GM18868 (cell line): Measurements from ENCODE around the gene MT2A.
"Not testable (repeated sequence)": the region's sequence is repeated elsewhere in the genome, so short reads cannot be mapped to it uniquely, and the experiment has no call there.

Experiments
- ATAC-seq: cut with Tn5 transposase; IDR thresholded peaks from one replicate; pipeline ENCODE4 v1.9.1; 2021; ENCODE audit warnings: mild to moderate bottlenecking, moderate library complexity; ENCODE audit not compliant: unreplicated experiment

Gene MT2A

DNA sequence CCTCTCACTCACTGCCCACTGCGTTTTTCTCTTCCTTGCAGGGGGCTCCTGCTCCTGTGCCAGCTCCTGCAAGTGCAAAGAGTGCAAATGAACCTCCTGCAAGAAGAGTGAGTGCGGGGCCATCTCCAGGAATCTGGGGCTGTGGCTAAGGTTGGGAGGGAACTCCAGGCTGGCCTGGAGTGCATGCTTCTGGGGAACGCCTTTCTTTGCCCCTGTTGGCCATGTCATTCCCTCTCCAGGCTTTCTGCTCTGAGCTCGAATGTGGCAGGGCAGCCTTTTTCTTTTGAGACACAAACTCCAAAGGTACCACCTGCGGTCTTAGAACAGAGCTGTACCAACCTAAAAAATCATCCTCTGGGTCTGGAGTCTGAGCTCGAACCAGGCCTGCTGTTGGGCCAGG is 9.8 kb downstream of the MT2A start:
- ATAC-seq: no peak

DNA sequence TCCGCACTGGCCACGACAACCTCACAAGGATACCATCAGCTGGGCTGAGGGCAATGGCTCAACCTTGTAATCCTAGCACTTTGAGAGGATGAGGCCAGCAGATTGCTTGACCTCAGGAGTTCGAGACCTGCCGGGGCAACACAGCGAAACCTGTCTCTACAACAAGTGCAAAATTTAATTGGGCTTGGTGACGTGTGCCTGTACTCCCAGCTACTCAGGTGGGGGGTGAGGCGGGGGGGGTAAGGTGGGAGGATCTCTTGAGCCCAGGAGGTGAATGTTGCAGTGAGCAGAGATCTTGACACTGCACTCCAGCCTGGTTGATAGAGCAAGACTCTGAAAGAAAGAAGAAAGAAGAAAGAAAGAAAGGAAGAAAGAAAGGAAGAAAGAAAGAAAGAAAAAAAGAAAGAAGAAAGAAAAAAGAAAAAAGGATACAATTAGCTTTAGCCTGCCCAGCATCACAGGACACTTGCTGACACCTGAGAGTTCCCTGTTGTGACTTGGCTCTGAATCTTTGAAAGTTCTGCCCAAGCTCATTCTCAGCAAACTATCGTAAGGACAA is 12.0 kb downstream of the MT2A start:
- ATAC-seq: no peak

GRCh38 chr16:56621665-56622445 is 13.5 kb downstream of the MT2A start:
- not testable (repeated sequence) for ATAC-seq

GRCh38 chr16:56623184-56623583 is 14.8 kb downstream of the MT2A start:
- not testable (repeated sequence) for ATAC-seq

DNA sequence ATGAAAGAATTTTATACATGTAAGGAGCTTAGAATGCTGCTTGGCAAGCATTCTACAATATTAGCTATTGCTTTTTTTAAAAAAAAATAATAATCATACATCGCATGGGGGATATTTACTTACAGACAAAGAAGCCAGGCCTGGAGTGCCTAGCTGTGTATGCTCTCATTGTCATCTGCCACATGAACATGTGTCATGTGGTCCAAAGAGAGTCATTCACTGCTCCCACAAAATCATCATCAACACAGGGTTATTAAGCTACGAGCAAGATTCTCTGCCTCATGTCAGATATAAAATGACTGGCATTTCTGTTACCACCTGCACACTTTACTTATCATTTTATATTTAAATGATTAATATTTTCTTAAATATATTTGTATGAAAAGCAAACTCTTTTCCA is 15.3 kb downstream of the MT2A start:
- ATAC-seq: no peak

- ATAC-seq: no peak
These were observed 17.0 kb downstream of the MT2A start, which contains the start of gene MT1E for GRCh38 chr16:56625140-56625942. MT1E (plus strand) TSS chr16:56625781; CDS start chr16:56625852, 71 bp downstream.

DNA sequence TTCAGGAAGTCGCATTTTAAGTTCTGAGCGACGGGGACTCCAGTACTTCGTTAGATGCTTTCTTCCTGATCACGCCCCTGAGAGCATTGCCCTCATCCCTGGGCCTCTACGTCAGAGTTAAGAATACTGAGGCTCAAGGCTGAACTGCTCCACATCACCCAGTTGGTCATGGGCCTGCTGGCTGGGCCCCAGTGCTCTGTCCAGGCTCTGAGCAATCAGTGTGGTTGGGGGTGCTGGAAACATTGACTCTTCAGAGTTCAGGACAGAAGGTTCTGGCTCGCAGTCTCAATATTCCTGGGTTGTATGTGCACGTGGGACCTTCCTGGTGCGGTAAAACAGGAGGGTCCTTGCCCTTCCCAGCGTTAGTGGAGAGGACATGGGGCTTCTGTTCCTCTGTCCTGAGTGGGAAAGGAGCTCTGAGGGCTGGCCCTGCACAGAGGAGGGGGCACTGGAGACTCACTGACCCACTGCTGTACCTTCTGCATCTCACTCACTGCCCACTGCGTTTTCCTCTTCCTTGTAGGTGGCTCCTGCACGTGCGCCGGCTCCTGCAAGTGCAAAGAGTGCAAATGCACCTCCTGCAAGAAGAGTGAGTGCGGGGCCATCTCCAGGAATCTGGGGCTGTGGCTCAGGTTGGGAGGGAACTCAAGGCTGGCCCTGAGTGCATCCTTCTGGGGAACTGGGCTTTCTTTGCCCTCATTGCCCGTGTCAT is 17.7 kb downstream of the MT2A start:
- ATAC-seq: no peak

- no peak for ATAC-seq
These were observed 18.3 kb downstream of the MT2A start for GRCh38 chr16:56626685-56627084.

DNA sequence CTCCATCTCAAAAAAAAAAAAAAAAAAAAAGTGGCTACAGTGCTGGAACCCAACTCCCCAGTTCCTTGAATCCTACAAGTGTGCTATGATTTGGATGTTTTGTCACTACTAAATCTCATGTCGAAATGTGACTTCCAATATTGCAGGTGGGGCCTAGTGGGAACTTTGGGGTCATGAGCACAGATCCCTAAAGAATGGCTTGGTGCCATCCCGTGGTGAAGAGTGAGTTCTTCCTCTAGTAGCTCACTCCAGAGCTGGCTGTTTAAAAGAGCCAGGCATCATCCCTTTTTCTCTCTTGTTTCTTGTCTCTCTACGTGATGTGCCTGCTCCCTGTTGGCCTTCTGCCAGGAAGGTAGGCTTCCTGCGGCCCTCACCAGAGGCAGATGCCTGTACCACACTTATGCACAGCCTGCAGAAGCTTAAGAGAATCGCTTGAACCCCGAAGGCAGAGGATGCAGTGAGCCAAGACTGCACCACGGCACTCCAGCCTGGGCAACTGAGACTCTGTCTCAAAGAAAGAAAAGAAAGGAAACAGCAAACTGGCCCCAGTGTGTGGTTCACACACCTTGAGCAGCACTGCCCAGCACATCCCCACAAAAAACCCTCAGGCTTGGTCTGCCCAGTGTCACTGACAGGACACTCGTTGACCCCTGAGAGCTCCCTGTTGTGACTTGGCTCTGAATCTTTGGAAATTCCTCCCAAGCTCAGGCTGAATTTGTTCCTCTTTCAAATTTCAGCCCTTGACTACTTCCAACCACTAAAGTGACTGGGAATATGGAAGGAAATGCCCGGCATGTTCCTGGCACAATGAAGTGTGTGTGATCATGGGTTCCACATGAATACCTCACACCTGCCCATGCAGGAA is 20.3 kb downstream of the MT2A start:
- ATAC-seq: no peak

- ATAC-seq: peak; percentile 33
These were observed 21.1 kb downstream of the MT2A start for GRCh38 chr16:56629531-56629930.

DNA sequence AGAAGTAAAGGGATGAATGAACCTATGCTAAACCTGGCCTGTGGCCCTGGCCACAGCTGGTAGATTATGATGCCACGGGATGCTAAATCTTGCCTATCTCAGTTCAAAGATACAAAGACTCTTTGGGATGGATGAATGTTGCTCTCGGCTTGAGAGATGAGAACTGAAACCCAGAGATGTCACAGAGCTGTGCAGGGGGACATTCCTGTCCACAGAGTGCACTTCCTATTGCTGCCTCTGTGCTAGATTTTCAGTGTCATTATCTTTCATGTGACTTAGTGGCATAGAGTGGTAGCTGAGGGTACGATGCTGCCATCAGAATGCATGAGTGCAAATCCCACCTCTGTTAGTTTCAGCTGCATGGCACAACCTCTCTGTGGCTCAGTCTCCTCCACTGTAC is 21.8 kb downstream of the MT2A start:
- peak; percentile 93 for ATAC-seq

GRCh38 chr16:56631197-56631596 is 22.8 kb downstream of the MT2A start:
- no peak for ATAC-seq

DNA sequence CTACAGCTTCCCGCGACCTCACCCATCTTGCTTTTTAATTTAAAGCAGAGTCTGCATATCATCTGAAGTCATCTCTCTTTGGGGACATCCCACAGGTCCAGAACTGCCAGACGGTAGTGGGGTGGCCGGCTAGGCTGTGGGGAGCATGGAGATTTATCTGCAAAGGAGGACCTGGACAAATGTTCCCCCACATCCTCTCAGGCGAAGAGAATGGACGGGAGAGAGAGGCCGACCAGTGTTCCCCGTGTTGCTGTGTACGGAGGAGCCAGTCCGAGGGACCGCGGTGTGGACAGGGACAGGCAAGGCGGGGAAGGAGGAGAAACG is 23.4 kb downstream of the MT2A start:
- no peak for ATAC-seq

GRCh38 chr16:56632156-56632847 is 23.9 kb downstream of the MT2A start, which contains the start of gene MT1M:
MT1M (plus strand) TSS chr16:56632659; CDS start chr16:56632732, 73 bp downstream.
- no peak for ATAC-seq

- ATAC-seq: no peak
These were observed 24.5 kb downstream of the MT2A start for GRCh38 chr16:56632848-56633365.

DNA sequence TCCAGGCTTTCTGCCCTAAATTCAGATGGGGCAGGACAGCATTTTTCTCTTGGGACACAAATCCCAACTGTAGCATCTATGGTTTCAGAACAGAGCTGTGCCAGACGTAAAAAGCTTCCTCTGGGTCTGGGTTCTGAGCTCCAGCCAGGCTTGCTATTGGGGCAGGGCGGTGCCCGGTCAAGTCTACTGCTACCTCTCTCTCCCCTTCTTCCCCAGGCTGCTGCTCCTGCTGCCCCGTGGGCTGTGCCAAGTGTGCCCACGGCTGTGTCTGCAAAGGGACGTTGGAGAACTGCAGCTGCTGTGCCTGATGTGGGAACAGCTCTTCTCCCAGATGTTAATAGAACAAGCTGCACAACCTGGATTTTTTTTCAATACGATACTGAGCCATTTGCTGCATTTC is 25.2 kb downstream of the MT2A start:
- ATAC-seq: no peak

- no peak for ATAC-seq
These were observed 26.5 kb downstream of the MT2A start for GRCh38 chr16:56634715-56635440.

- no peak for ATAC-seq
These were observed 27.1 kb downstream of the MT2A start for GRCh38 chr16:56635441-56635967.
